Loucy (cell line): ENCODE data around the gene CFAP54.

ENCODE experiments used
- CTCF ChIP-seq: fragments of 200-600 bp; sonication (generic); conservative IDR thresholded peaks from 2 replicates; pipeline ENCODE4 v1.5.1; 2014; ENCODE audit warnings: mild to moderate bottlenecking, antibody characterized with exemption, low read length
- EZH2phosphoT487 ChIP-seq: fragments of 200-600 bp; IDR thresholded peaks from 2 replicates; pipeline ENCODE4 v1.6.1; 2018; ENCODE audit warnings: antibody characterized with exemption, mild to moderate bottlenecking, moderate library complexity, borderline replicate concordance

GRCh38 chr12:96548384-96548783 is 59.0 kb downstream of the CFAP54 start:
- TF ChIP-seq CTCF (no peak), EZH2phosphoT487 (no peak)
